ENCODE measurements around the gene CDNF.

DNA sequence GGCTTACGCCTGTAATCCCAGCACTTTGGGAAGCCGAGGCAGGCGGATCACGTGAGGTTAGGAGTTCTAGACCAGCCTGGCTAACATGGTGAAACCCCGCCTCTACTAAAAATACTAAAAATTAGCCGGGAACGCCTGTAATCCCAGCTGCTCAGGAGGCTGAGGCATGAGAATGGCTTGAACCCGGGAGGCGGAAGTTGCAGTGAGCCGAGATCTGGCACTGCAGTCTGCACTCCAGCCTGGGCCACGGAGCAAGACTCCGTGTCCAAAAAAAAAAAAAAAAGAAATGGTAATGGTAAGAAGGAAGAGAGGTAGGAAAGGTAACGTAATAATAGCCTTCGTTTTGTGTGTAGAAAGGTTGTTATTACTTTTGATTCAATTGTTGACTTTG is 1.5 kb upstream of the CDNF start:
- TF ChIP-seq CTCF (IDR thresholded peaks at IDR 0.05; ENCODE audit: borderline replicate concordance, extremely low read depth, low read length, poor library complexity, severe bottlenecking) (no peak), EZH2 (IDR thresholded peaks at IDR 0.05; ENCODE audit: borderline replicate concordance, low read depth, low read length, severe bottlenecking) (no peak)
